Vagina (tissue), 2 donors: Measurements from ENCODE around the gene BAZ1B. TPM values are rescaled to one million over a fixed set of nuclear protein-coding genes. Genes with fewer than 3 reads are reported as not detected.
"Not testable (repeated sequence)": the region's sequence is repeated elsewhere in the genome, so short reads cannot be mapped to it uniquely, and the experiment has no call there.

Experiments used
- DNase-seq, 2 donors: peaks; one replicate each; pipeline ENCODE4 v3.0.0-alpha.2; 2017; ENCODE audit errors: extremely low spot score in 2 of 2
- H3K27ac ChIP-seq: fragments of 200-600 bp; sonication (generic); one replicate; pipeline ENCODE4 v1.5.1; 2019
- H3K27me3 ChIP-seq: fragments of 200-600 bp; sonication (generic); one replicate; pipeline ENCODE4 v1.5.1; 2019
- H3K36me3 ChIP-seq, 2 donors: fragments of 200-600 bp; sonication (generic); one replicate each; pipeline ENCODE4 v1.5.1; 2017 to 2019
- H3K4me1 ChIP-seq: fragments of 200-600 bp; sonication (generic); one replicate; pipeline ENCODE4 v1.5.1; 2019
- H3K4me3 ChIP-seq, 2 donors: fragments of 200-600 bp; sonication (generic); 1 replicate in 1 of 2; 2 replicates in 1 of 2; pipeline ENCODE4 v1.5.1; 2016 to 2019
- H3K9me3 ChIP-seq: fragments of 200-600 bp; sonication (generic); one replicate; pipeline ENCODE4 v1.5.1; 2019
- CTCF ChIP-seq, 3 experiments: fragments of 450-650 bp in 2 of 3; fragments of 200-600 bp in 1 of 3; sonication (generic) in 1 of 3; IDR thresholded peaks; one replicate each; pipeline ENCODE4 v1.5.1; 2017 to 2019; ENCODE audit warnings: antibody characterized with exemption in 3 of 3, mild to moderate bottlenecking in 2 of 3, moderate library complexity in 2 of 3
- POLR2A ChIP-seq, 2 donors: fragments of 450-650 bp; IDR thresholded peaks; one replicate each; pipeline ENCODE4 v1.6.1; 2017; ENCODE audit warnings: antibody characterized with exemption in 2 of 2, mild to moderate bottlenecking in 2 of 2, moderate library complexity in 2 of 2
- POLR2AphosphoS5 ChIP-seq, 2 donors: sonication (generic); formaldehyde crosslinking; IDR thresholded peaks; one replicate each; pipeline ENCODE4 v1.9.0; 2017; ENCODE audit warnings: antibody characterized with exemption in 2 of 2, mild to moderate bottlenecking in 2 of 2, low read depth in 1 of 2; ENCODE audit not compliant: insufficient read depth in 1 of 2
- intact Hi-C: fragments of 100-400 bp; cut with DNase I; formaldehyde crosslinking; loops from one replicate; pipeline ENCODE4 v1.15.1; 2023
- total RNA-seq: library from RNA; depleted of rRNA; stranded (reverse); fragments of >200 nt; gene quantifications from one replicate; pipeline ENCODE4 v1.2.3, GENCODE V29; 2016

The BAZ1B gene
- total RNA-seq, 1 donor from 2014 or later = 45.4 TPM

- Histone ChIP-seq H3K36me3 (peaks cover 4 to 59% of the 10 kb centered on the region in 2 donors), H3K9me3 (no peaks in the 10 kb centered on the region), H3K4me1 (no peaks in the 10 kb centered on the region), H3K27ac (no peak overlapping the region), H3K4me3 (no peak overlapping the region), H3K27me3 (no peaks in the 10 kb centered on the region)
- intact Hi-C loops = no loop called here
- DNase-seq = no peak
- TF ChIP-seq POLR2AphosphoS5 (IDR thresholded peaks at IDR 0.05; ENCODE audit: insufficient read depth in 1 of 2, low read depth in 1 of 2) = no peak
- TF ChIP-seq CTCF (IDR thresholded peaks at IDR 0.05) = no peak
- TF ChIP-seq POLR2A (IDR thresholded peaks at IDR 0.05) = no peak
Measured at GRCh38 chr7:73537051-73537450, 15.0 kb upstream of the BAZ1B start.

- Histone ChIP-seq H3K27ac (no peak overlapping the region), H3K36me3 (peaks cover 4 to 54% of the 10 kb centered on the region in 2 donors)
Measured at GRCh38 chr7:73536479-73536878, 14.4 kb upstream of the BAZ1B start.

GRCh38 chr7:73535918-73536317 is 13.8 kb upstream of the BAZ1B start:
- peaks cover 4 to 53% of the 10 kb centered on the region in 2 donors for H3K36me3 ChIP-seq
- intact Hi-C loops, H3K27ac ChIP-seq, H3K4me3 ChIP-seq, H3K9me3 ChIP-seq, H3K27me3 ChIP-seq, DNase-seq, H3K4me1 ChIP-seq: not testable (repeated sequence)

More at GRCh38 chr7:73536479-73536878, 14.4 kb upstream of the BAZ1B start:
- no peak for DNase-seq
- intact Hi-C loops = no loop called here
- no peaks in the 10 kb centered on the region for H3K9me3 ChIP-seq
- H3K27me3 ChIP-seq = no peaks in the 10 kb centered on the region
- no peaks in the 10 kb centered on the region for H3K4me1 ChIP-seq
- H3K4me3 ChIP-seq = no peak overlapping the region
- TF ChIP-seq POLR2A (IDR thresholded peaks at IDR 0.05) (no peak), POLR2AphosphoS5 (IDR thresholded peaks at IDR 0.05; ENCODE audit: insufficient read depth in 1 of 2, low read depth in 1 of 2) (no peak), CTCF (IDR thresholded peaks at IDR 0.05) (no peak)

- Histone ChIP-seq H3K4me3 (no peak overlapping the region), H3K4me1 (no peaks in the 10 kb centered on the region), H3K27me3 (no peaks in the 10 kb centered on the region), H3K27ac (no peak overlapping the region), H3K36me3 (peaks cover 4 to 35% of the 10 kb centered on the region in 2 donors), H3K9me3 (no peaks in the 10 kb centered on the region)
- TF ChIP-seq POLR2A (IDR thresholded peaks at IDR 0.05) = no peak
- TF ChIP-seq POLR2AphosphoS5 (IDR thresholded peaks at IDR 0.05; ENCODE audit: insufficient read depth in 1 of 2, low read depth in 1 of 2) = no peak
- no peak for TF ChIP-seq CTCF (IDR thresholded peaks at IDR 0.05)
- intact Hi-C loops = no loop called here
- no peak for DNase-seq
Measured at GRCh38 chr7:73533742-73534141, 11.6 kb upstream of the BAZ1B start.

GRCh38 chr7:73532224-73532623 is 10.1 kb upstream of the BAZ1B start:
- H3K4me3 ChIP-seq = no peak overlapping the region
- no peak for TF ChIP-seq POLR2AphosphoS5 (IDR thresholded peaks at IDR 0.05; ENCODE audit: insufficient read depth in 1 of 2, low read depth in 1 of 2)
- no peak for TF ChIP-seq CTCF (IDR thresholded peaks at IDR 0.05)
- no peak for TF ChIP-seq POLR2A (IDR thresholded peaks at IDR 0.05)
- H3K4me1 ChIP-seq = no peaks in the 10 kb centered on the region
- no peaks in the 10 kb centered on the region for H3K9me3 ChIP-seq
- H3K27me3 ChIP-seq = no peaks in the 10 kb centered on the region
- no peak overlapping the region for H3K27ac ChIP-seq
- H3K36me3 ChIP-seq = peaks cover 0 to 24% of the 10 kb centered on the region in 2 donors
- intact Hi-C loops = no loop called here
- DNase-seq = no peak
